ENCODE data around the gene HMGCS2.

- TF ChIP-seq EZH2phosphoT487 (IDR thresholded peaks at IDR 0.05; ENCODE audit: insufficient read depth, low read depth) (no peak), EZH2 (IDR thresholded peaks at IDR 0.05; ENCODE audit: insufficient read depth, poor library complexity, severe bottlenecking) (no peak)
These were observed 36.1 kb downstream of the HMGCS2 start for GRCh38 chr1:119732465-119733168.
